ENCODE results near the gene CATSPERD.

Gene CATSPERD

DNA sequence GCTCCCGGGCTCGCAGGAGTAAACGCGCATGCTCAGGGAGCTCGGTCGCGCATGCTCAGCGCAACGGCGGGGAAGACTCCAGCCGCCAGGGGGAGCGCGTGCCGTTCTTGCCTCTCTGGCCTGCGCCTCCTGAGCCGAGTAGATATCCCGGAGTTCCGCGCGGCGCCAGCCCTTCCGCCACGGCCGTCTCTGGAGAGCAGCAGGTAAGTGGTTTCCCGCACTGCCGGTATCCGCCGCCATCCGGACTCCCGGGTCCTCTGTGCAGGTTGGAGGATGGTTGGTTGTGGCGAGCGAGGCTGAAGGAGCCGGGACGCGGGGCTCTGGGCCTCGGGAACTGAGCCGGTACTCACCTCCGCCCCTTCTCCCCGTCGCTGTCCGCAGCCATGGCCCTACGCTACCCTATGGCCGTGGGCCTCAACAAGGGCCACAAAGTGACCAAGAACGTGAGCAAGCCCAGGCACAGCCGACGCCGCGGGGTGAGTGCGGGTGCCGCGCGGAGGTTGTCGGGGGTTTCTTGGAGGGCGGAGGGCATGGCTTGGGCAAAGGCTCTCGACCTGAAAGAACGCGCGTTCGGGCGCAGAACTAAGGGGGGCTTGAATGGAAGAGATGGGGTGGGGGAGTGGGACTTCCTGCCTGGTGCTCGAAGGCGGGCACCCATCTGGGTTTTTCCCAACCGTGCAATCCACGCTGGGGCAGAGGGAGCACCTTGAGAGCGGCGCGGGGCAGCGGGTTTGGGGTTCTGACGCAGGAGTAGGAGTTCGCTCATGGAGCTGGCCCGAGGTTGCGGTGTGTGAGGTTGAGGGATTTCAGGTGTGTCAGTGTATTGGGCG, 30.1 kb upstream of the CATSPERD start, which contains the start of gene RPL36:
TSS of gene RPL36 (plus strand) at position 171 of the 830 bp plus-strand sequence. CDS start at position 384, 213 bp downstream.
- TF ChIP-seq, protein P1, sequence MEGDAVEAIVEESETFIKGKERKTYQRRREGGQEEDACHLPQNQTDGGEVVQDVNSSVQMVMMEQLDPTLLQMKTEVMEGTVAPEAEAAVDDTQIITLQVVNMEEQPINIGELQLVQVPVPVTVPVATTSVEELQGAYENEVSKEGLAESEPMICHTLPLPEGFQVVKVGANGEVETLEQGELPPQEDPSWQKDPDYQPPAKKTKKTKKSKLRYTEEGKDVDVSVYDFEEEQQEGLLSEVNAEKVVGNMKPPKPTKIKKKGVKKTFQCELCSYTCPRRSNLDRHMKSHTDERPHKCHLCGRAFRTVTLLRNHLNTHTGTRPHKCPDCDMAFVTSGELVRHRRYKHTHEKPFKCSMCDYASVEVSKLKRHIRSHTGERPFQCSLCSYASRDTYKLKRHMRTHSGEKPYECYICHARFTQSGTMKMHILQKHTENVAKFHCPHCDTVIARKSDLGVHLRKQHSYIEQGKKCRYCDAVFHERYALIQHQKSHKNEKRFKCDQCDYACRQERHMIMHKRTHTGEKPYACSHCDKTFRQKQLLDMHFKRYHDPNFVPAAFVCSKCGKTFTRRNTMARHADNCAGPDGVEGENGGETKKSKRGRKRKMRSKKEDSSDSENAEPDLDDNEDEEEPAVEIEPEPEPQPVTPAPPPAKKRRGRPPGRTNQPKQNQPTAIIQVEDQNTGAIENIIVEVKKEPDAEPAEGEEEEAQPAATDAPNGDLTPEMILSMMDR (IDR thresholded peaks at IDR 0.05; ENCODE audit: low read depth, low read length), result peak; percentile 67
- peak; percentile 83 for TF ChIP-seq MAX (IDR thresholded peaks at IDR 0.05; ENCODE audit: low read depth, low read length)
- TF ChIP-seq MYC (IDR thresholded peaks at IDR 0.05; ENCODE audit: low read depth, low read length), result peak; percentile 92
- peak; percentile 97 for TF ChIP-seq POLR2A (IDR thresholded peaks at IDR 0.05; ENCODE audit: extremely low read depth, insufficient read length)

GRCh38 chr19:5690955-5691821, 29.2 kb upstream of the CATSPERD start:
- peak overlapping the region; percentile 85 for H3K4me3 ChIP-seq (ENCODE audit: low read depth, low read length)
- DNase-seq (ENCODE audit: low read depth), result peak; percentile 59
- TF ChIP-seq MYC (IDR thresholded peaks at IDR 0.05; ENCODE audit: low read depth, low read length) (no peak), POLR2A (IDR thresholded peaks at IDR 0.05; ENCODE audit: extremely low read depth, insufficient read length) (no peak)
- TF ChIP-seq, protein P1 (IDR thresholded peaks at IDR 0.05; ENCODE audit: low read depth, low read length), result no peak

More for the DNA sequence above, 30.1 kb upstream of the CATSPERD start, which contains the start of gene RPL36:
- peak within 1 kb of the TSS; percentile 85 for H3K4me3 ChIP-seq (ENCODE audit: low read depth, low read length)
- peak; percentile 92 for DNase-seq (ENCODE audit: low read depth)

DNA sequence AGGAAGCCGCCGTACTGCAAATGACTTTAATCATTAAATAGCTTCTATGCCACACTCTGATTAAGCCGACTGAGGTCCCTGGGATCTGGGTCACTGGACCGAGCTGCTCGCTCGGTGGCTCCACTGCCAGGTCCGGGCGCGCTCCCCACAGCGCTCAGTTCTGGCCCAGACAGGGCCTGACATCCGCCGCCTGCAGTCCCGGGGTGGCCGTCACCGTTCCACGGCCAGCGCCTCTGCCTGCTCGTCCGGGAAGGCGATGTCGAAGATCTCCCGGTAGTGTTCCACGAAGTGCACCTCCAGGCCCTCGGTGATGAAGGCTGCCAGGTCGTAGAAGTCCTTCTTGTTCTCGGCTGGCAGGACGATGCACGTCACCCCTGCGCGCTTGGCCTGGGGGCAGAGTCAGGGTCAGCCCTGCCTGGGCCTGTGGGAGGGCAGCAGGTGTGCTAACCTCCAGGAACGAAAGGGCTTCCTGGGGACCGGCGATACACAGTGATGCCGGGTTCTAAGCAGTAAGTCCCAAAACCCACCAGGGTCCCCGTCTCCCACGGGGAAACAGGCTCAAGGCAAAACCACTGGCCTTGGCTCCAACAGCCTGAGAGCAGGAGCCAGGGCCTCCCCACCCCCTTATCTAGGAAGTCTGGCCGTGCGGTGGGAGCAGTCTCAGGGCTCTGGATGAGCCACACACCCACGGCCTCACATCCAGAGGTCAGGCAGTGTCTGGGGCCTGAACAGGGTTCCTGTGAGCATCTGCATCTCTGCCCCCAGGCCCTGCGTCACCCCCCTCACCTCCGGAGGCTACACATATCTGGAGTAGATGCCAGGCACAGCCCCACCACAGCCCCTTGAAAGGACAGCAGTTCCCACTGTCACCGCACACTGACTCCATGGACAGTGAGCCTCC, 28.4 kb upstream of the CATSPERD start:
- peak overlapping the region; percentile 85 for H3K4me3 ChIP-seq (ENCODE audit: low read depth, low read length)

GRCh38 chr19:5692723-5693194, 27.7 kb upstream of the CATSPERD start:
- TF ChIP-seq POLR2A (IDR thresholded peaks at IDR 0.05; ENCODE audit: extremely low read depth, insufficient read length) (no peak), MYC (IDR thresholded peaks at IDR 0.05; ENCODE audit: low read depth, low read length) (no peak), MAX (IDR thresholded peaks at IDR 0.05; ENCODE audit: low read depth, low read length) (no peak)
- TF ChIP-seq, protein P1 (IDR thresholded peaks at IDR 0.05; ENCODE audit: low read depth, low read length), result no peak
- H3K4me3 ChIP-seq (ENCODE audit: low read depth, low read length), result no peak overlapping the region
- DNase-seq (ENCODE audit: low read depth), result peak; percentile 43

More for the DNA sequence above, 28.4 kb upstream of the CATSPERD start:
- peak; percentile 34 for DNase-seq (ENCODE audit: low read depth)
- TF ChIP-seq MYC (IDR thresholded peaks at IDR 0.05; ENCODE audit: low read depth, low read length) (no peak), POLR2A (IDR thresholded peaks at IDR 0.05; ENCODE audit: extremely low read depth, insufficient read length) (peak; percentile 10)
- TF ChIP-seq, protein P1 (IDR thresholded peaks at IDR 0.05; ENCODE audit: low read depth, low read length), result no peak
